ENCODE measurements around the gene ST6GALNAC1. TPM values are rescaled to one million over a fixed set of nuclear protein-coding genes. Genes with fewer than 3 reads are reported as not detected.

The ST6GALNAC1 gene
- total and polyA plus RNA-seq, 2 of the 13 experiments (the other 11 are each of a cell fraction or from before 2014, with no cell fraction given): not detected

- BruUV-seq (replicated peaks): no TSS peak
- no peak overlapping the region for H2AFZ ChIP-seq (ENCODE audit: low read length)
- no peak overlapping the region for H3K4me3 ChIP-seq (replicated peaks in 1 of 3; ENCODE audit: insufficient read depth in 1 of 3, low read depth in 2 of 3, low read length in 3 of 3)
- intact Hi-C loops (cut with micrococcal nuclease; ENCODE audit: unreplicated experiment): no loop called here
- FAIRE-seq: no peak
- no peak for DNase-seq (ENCODE audit: low spot score)
- no peak overlapping the region for H3K27ac ChIP-seq (ENCODE audit: extremely low read length, insufficient read depth, low read length)
- H3K9ac ChIP-seq (ENCODE audit: insufficient read depth, low read depth, low read length): no peak overlapping the region
- H3K4me2 ChIP-seq (ENCODE audit: low read depth, low read length): no peak overlapping the region
- peaks cover 2 to 5% of the 10 kb centered on the region in 2 experiments; a peak in 1 of 5 replicates for H3K27me3 ChIP-seq (ENCODE audit: control insufficient read depth in 1 of 2, insufficient read depth in 2 of 2, low read length in 2 of 2)
- ATAC-seq: no peak
- WGBS (ENCODE audit: low lambda C conversion rate): 84% methylated on average over 7 of the region's 7 CpGs
- in situ Hi-C loops (cut with HindIII; ENCODE audit: extremely low pct_ligation_motif_present, low pct_unique_long_range_greater_than_20kb): no loop called here
- no peaks in the 10 kb centered on the region for H3K36me3 ChIP-seq (replicated peaks in 1 of 2; ENCODE audit: control insufficient read depth in 1 of 2, insufficient read depth in 2 of 2, low read length in 2 of 2)
- no peaks in the 10 kb centered on the region for H4K20me1 ChIP-seq (ENCODE audit: insufficient read depth, low read length)
- H3K9me3 ChIP-seq (ENCODE audit: low read length): no peaks in the 10 kb centered on the region
- peaks cover 24% of the 10 kb centered on the region for H3K4me1 ChIP-seq (ENCODE audit: insufficient read depth, low read length)
- ChIA-PET POLR2A (interaction anchor here (1.5 kb wide), 1 partner anchor 10 kb away, joined by 4 read pairs; no protein-coding TSS in a partner anchor), CTCF (ENCODE audit: low intra/inter-chr PET ratio, low total read pairs) (no interaction called here)
- no peak for TF ChIP-seq ZBTB42 (CRISPR knock-in tag; IDR thresholded peaks at IDR 0.05)
- TF ChIP-seq, protein P1, sequence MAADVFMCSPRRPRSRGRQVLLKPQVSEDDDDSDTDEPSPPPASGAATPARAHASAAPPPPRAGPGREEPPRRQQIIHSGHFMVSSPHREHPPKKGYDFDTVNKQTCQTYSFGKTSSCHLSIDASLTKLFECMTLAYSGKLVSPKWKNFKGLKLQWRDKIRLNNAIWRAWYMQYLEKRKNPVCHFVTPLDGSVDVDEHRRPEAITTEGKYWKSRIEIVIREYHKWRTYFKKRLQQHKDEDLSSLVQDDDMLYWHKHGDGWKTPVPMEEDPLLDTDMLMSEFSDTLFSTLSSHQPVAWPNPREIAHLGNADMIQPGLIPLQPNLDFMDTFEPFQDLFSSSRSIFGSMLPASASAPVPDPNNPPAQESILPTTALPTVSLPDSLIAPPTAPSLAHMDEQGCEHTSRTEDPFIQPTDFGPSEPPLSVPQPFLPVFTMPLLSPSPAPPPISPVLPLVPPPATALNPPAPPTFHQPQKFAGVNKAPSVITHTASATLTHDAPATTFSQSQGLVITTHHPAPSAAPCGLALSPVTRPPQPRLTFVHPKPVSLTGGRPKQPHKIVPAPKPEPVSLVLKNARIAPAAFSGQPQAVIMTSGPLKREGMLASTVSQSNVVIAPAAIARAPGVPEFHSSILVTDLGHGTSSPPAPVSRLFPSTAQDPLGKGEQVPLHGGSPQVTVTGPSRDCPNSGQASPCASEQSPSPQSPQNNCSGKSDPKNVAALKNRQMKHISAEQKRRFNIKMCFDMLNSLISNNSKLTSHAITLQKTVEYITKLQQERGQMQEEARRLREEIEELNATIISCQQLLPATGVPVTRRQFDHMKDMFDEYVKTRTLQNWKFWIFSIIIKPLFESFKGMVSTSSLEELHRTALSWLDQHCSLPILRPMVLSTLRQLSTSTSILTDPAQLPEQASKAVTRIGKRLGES (CRISPR knock-in tag; IDR thresholded peaks at IDR 0.05; ENCODE audit: borderline replicate concordance): no peak
- H3K79me2 ChIP-seq (ENCODE audit: insufficient read depth, low read length): no peaks in the 10 kb centered on the region
These were observed 65.7 kb downstream of the ST6GALNAC1 start for GRCh38 chr17:76577876-76578275.

GRCh38 chr17:76576189-76576588 is 67.4 kb downstream of the ST6GALNAC1 start:
- in situ Hi-C loops (cut with HindIII; ENCODE audit: extremely low pct_ligation_motif_present, low pct_unique_long_range_greater_than_20kb) (no loop called here), intact Hi-C loops (cut with micrococcal nuclease; ENCODE audit: unreplicated experiment) (no loop called here)
- POLR2A ChIA-PET: interaction anchor here (1.0 kb wide), 1 partner anchor 10 kb away, joined by 4 read pairs; the partner anchor contains the start of gene ST6GALNAC2
- no peak overlapping the region for H3K27ac ChIP-seq (ENCODE audit: extremely low read length, insufficient read depth, low read length)
- no peaks in the 10 kb centered on the region for H4K20me1 ChIP-seq (ENCODE audit: insufficient read depth, low read length)
- DNase-seq (ENCODE audit: low spot score): no peak
- H3K4me3 ChIP-seq (replicated peaks in 1 of 3; ENCODE audit: insufficient read depth in 1 of 3, low read depth in 2 of 3, low read length in 3 of 3): no peak overlapping the region
- WGBS (ENCODE audit: low lambda C conversion rate): 87% methylated on average over 9 of the region's 9 CpGs
- H3K36me3 ChIP-seq (replicated peaks in 1 of 2; ENCODE audit: control insufficient read depth in 1 of 2, insufficient read depth in 2 of 2, low read length in 2 of 2): no peaks in the 10 kb centered on the region
- CTCF ChIA-PET (ENCODE audit: low intra/inter-chr PET ratio, low total read pairs): no interaction called here
- peak; percentile 34 for FAIRE-seq
- no peaks in the 10 kb centered on the region for H3K79me2 ChIP-seq (ENCODE audit: insufficient read depth, low read length)
- BruUV-seq (replicated peaks): no TSS peak
- TF ChIP-seq NR2F6 (IDR thresholded peaks at IDR 0.05): no peak
- TF ChIP-seq NR2F6 (CRISPR knock-in tag; IDR thresholded peaks at IDR 0.05): no peak
- no peak for TF ChIP-seq ZMAT3 (CRISPR knock-in tag; conservative IDR thresholded peaks at IDR 0.05)
- no peak for TF ChIP-seq ZNF644 (CRISPR knock-in tag; IDR thresholded peaks at IDR 0.05; ENCODE audit: low read depth)
- TF ChIP-seq CEBPB (IDR thresholded peaks at IDR 0.05; ENCODE audit: borderline replicate concordance, low read depth, low read length): peak; percentile 23; the same call in 1 of the 2 replicates
- TF ChIP-seq, protein P2, sequence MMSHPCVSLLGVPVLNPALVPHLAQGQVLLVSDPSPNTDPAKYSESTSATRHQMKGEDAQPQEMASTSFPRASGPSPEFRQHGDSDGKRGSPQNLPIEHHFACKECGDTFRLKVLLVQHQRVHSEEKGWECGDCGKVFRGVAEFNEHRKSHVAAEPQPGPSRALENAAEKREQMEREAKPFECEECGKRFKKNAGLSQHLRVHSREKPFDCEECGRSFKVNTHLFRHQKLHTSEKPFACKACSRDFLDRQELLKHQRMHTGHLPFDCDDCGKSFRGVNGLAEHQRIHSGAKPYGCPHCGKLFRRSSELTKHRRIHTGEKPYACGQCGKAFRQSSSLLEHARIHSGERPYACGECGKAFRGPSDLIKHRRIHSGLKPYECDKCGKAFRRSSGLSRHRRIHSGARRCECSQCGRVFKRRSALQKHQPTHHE (CRISPR knock-in tag; IDR thresholded peaks at IDR 0.05; ENCODE audit: borderline replicate concordance): no peak
- TF ChIP-seq ZNF674 (CRISPR knock-in tag; IDR thresholded peaks at IDR 0.05; ENCODE audit: low read depth): no peak
- TF ChIP-seq WIZ (CRISPR knock-in tag; IDR thresholded peaks at IDR 0.05): no peak
- TF ChIP-seq HDAC1 (CRISPR knock-in tag; IDR thresholded peaks at IDR 0.05): peak; percentile 10; the same call in 1 of the 2 replicates
- no peak for TF ChIP-seq FOSL2 (CRISPR knock-in tag; IDR thresholded peaks at IDR 0.05)
- 0 out of 2 replicates have a peak, but pooled peaks have one; percentile 23 for TF ChIP-seq ZNF121 (CRISPR knock-in tag; IDR thresholded peaks at IDR 0.05)
- no peaks in the 10 kb centered on the region for H3K9me3 ChIP-seq (ENCODE audit: low read length)
- H3K4me2 ChIP-seq (ENCODE audit: low read depth, low read length): no peak overlapping the region
- no peak overlapping the region for H2AFZ ChIP-seq (ENCODE audit: low read length)
- ATAC-seq: no peak
- peaks cover 35% of the 10 kb centered on the region for H3K4me1 ChIP-seq (ENCODE audit: insufficient read depth, low read length)
- peaks cover 0 to 5% of the 10 kb centered on the region in 2 experiments; a peak in 1 of 5 replicates for H3K27me3 ChIP-seq (ENCODE audit: control insufficient read depth in 1 of 2, insufficient read depth in 2 of 2, low read length in 2 of 2)
- H3K9ac ChIP-seq (ENCODE audit: insufficient read depth, low read depth, low read length): no peak overlapping the region

All from HepG2 (cell line).